Spinal cord (tissue), 10 donors: ENCODE measurements around the gene APOA1. TPM values are rescaled to one million over a fixed set of nuclear protein-coding genes. Genes with fewer than 3 reads are reported as not detected.
A peak's percentile ranks its signal among the peaks of the same experiment; 100 is the strongest.
"Not testable (repeated sequence)": the region's sequence is repeated elsewhere in the genome, so short reads cannot be mapped to it uniquely, and the experiment has no call there.

ENCODE experiments used
- DNase-seq, 6 donors: peaks; one replicate each; pipeline versions ENCODE4 v3.0.0 to v3.0.0-alpha.2; 2013 to 2015; ENCODE audit warnings: low spot score in 6 of 6, low read depth in 4 of 6
- H3K27ac ChIP-seq: one replicate; pipeline ENCODE4 v1.5.1; 2013; ENCODE audit warnings: low read depth, low read length, control low read depth
- H3K27me3 ChIP-seq: one replicate; pipeline ENCODE4 v1.6.1; 2013; ENCODE audit warnings: low read length; ENCODE audit not compliant: control insufficient read depth, insufficient read depth
- H3K36me3 ChIP-seq: one replicate; pipeline ENCODE4 v1.6.1; 2013; ENCODE audit warnings: low read length; ENCODE audit not compliant: control insufficient read depth, insufficient read depth
- H3K4me1 ChIP-seq: one replicate; pipeline ENCODE4 v1.6.1; 2013; ENCODE audit warnings: low read length; ENCODE audit not compliant: control insufficient read depth, insufficient read depth
- H3K4me3 ChIP-seq: one replicate; pipeline ENCODE4 v1.5.1; 2013; ENCODE audit warnings: low read depth, low read length, control low read depth
- H3K9me3 ChIP-seq: one replicate; pipeline ENCODE4 v1.6.1; 2013; ENCODE audit warnings: low read length; ENCODE audit not compliant: control insufficient read depth, insufficient read depth
- WGBS: methylation state at CpG from one replicate; pipeline ENCODE4 v1.1.5; 2013; ENCODE audit warnings: missing lambda C conversion rate; ENCODE audit not compliant: insufficient coverage; 5-methylcytosine and 5-hydroxymethylcytosine counted together
- polyA plus RNA-seq, 2 donors: library from polyadenylated mRNA; unstranded; fragments of 120-200 nt; gene quantifications; one replicate each; pipeline ENCODE4 v1.2.1, GENCODE V29; 2013; ENCODE audit not compliant: insufficient read length in 2 of 2
- total RNA-seq, 2 donors: library from RNA; depleted of rRNA in 1 of 2; stranded (reverse); fragments of 120-200 nt in 1 of 2; fragments of >200 nt in 1 of 2; gene quantifications; one replicate each; pipeline versions ENCODE4 v1.2.3 to v1.2.4, GENCODE V29; 2013 to 2014
- donor health status: healthy.

The APOA1 gene
- total and polyA plus RNA-seq, 4 donors: 2.5 to 9.1 (median 4.7) TPM

DNA sequence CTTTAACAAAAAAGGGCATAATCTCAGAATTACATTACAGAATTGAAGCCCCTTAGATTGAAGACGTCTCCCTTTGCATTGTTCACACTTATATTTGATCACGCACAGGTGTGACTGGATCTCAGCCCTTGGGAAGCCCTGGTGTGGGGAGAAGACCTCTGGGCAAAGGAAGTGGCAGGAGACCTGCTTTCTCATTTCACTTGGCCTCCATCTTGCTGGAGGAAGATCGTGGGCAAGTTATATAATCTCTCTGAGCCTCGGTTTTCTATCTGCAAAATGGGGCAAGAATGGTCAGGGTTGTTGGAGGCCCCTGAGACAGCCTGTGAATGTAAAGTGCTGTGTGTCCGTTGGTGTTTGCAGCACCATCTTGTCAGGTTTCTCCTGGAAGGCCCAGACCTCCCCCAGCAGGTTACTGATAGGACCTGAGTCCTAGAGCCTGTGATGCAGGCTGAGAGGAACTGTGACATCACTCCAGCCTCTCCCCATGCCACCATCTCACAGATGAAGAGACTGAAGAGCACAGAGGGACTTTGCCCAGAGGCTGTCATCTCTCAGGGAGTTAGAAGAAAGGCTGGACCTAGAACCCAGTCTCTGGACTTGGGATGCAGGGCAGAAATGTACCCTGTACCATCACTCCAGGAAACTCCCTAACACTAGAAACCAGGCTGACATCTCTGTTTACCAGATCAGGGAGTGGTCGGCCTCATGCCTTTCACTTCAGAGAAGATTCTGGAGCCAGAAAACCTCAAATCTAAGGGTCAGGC is 1.1 kb upstream of the APOA1 start:
- Histone ChIP-seq H3K36me3 (peaks cover under 1% of the 10 kb centered on the region), H3K27me3 (no peaks in the 10 kb centered on the region), H3K4me3 (no peak overlapping the region), H3K4me1 (peaks cover 49% of the 10 kb centered on the region), H3K27ac (peak overlapping the region; percentile 82), H3K9me3 (no peaks in the 10 kb centered on the region)
- 87% methylated on average over 4 of the region's 6 CpGs for WGBS
- no peak for DNase-seq

DNA sequence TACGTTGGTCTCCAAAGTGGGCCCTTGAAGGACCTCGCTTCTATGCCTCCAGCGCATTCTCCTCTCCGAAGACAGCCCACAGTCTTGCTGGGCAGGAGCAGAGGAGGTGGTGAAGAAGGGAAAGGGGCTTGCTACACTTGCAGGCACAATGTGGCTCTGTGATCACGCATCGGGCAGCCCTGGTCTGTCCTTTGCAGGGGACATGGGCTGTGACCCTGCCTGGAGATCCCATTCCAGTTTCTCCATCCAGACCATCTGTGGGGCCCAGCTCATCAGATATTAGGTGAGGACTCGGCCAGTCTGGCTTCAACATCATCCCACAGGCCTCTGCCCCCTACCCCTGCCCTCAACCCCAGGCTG is 810 bp downstream of the APOA1 start:
- WGBS: 93% methylated on average over 7 of the region's 7 CpGs
- no peak for DNase-seq
- Histone ChIP-seq H3K4me1 (peaks cover 49% of the 10 kb centered on the region), H3K27ac (peak overlapping the region; percentile 82), H3K4me3 (no peak overlapping the region), H3K9me3 (no peaks in the 10 kb centered on the region), H3K36me3 (no peaks in the 10 kb centered on the region), H3K27me3 (no peaks in the 10 kb centered on the region)

DNA sequence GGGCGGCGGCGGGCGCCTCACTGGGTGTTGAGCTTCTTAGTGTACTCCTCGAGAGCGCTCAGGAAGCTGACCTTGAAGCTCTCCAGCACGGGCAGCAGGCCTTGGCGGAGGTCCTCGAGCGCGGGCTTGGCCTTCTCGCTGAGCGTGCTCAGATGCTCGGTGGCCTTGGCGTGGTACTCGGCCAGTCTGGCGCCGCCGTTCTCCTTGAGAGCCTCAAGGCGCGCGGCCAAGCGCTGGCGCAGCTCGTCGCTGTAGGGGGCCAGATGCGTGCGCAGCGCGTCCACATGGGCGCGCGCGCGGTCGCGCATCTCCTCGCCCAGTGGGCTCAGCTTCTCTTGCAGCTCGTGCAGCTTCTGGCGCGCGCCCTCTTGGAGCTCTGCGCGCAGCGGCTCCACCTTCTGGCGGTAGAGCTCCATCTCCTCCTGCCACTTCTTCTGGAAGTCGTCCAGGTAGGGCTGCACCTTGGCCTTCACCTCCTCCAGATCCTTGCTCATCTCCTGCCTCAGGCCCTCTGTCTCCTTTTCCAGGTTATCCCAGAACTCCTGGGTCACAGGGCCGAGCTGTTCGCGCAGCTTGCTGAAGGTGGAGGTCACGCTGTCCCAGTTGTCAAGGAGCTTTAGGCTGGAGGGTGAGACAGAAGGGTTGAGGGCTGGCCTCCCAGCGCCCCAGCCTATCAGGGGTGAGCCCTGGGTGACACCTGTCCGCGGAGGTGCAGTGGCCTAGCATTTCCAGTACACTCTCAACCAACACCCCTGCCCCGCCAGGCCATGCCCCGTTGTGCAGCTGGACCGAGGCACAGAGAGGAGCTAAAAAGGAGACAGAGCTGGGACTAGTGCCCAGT is 1.4 kb downstream of the APOA1 start:
- Histone ChIP-seq H3K4me1 (peaks cover 45% of the 10 kb centered on the region), H3K27me3 (no peaks in the 10 kb centered on the region), H3K27ac (peak overlapping the region; percentile 82), H3K4me3 (peak overlapping the region; percentile 27), H3K36me3 (no peaks in the 10 kb centered on the region), H3K9me3 (no peaks in the 10 kb centered on the region)
- peak; percentile 81 to 98 (median 88) for DNase-seq
- WGBS: 11% methylated on average over 57 of the region's 57 CpGs

DNA sequence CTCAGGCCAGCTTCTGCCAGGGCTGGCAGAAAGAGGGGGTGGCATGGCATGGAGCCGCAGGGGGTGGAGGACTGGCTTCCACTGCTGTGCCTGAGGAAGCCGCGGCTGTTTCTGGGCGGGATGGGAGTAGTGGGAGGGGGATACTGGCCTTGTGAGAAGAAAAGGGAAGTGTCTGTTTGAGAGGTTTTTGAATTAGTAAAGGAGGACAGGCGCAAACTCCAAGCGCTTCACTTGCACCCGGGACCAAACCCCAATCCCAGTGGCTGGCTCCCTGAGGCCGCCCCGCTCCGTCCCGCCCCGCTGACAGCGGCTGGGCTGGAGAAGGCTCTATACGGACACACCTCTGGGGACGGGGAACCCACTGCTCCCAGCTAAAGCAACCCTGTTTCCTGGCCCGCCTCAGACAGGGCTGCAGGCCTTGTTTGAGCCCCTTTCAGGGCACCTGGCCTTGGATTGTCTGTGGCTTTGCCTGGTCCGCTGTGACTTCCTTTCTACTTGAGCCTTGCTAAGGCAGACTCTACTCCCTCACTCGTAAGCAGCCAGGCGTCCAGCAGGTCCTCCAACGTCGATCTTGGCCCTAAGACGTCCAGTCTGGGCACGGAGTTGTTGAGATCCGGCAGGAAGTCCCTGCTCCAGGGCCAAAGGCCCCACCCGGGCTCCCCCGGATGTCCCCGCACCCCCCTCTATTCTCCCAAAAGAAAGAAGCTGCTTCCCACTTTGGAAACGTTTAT is 2.2 kb downstream of the APOA1 start:
- H3K9me3 ChIP-seq: no peaks in the 10 kb centered on the region
- H3K36me3 ChIP-seq: no peaks in the 10 kb centered on the region
- H3K4me1 ChIP-seq: peaks cover 37% of the 10 kb centered on the region
- peak overlapping the region; percentile 27 for H3K4me3 ChIP-seq
- peak overlapping the region; percentile 82 for H3K27ac ChIP-seq
- DNase-seq: peak in 1 of 6 donors; percentile 7
- 45% methylated on average over 26 of the region's 28 CpGs for whole genome bisulfite sequencing
- no peaks in the 10 kb centered on the region for H3K27me3 ChIP-seq

DNA sequence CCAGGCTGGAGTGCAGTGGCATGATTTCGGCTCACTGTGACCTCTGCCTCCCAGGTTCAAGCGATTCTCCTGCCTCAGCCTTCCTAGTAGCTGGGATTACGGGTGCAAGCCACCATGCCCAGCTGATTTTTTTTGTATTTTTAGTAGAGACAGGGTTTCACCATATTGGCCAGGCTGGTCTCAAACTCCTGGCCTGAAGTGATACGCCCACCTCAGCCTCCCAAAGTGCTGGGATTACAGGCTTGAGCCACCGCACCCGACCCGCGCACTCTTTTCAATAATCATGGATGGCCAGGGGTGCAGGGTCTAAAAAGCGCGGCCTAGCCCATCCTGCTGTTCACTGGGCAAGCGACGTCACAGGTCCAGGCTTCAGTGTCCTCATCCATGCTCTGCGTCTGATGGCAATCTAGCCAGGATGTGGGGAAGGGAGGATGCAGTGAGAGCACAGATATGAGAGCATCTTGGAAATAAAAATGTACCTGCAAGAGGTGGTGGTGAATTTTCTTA is 2.8 kb downstream of the APOA1 start:
- 93% methylated on average over 12 of the region's 13 CpGs for WGBS

DNA sequence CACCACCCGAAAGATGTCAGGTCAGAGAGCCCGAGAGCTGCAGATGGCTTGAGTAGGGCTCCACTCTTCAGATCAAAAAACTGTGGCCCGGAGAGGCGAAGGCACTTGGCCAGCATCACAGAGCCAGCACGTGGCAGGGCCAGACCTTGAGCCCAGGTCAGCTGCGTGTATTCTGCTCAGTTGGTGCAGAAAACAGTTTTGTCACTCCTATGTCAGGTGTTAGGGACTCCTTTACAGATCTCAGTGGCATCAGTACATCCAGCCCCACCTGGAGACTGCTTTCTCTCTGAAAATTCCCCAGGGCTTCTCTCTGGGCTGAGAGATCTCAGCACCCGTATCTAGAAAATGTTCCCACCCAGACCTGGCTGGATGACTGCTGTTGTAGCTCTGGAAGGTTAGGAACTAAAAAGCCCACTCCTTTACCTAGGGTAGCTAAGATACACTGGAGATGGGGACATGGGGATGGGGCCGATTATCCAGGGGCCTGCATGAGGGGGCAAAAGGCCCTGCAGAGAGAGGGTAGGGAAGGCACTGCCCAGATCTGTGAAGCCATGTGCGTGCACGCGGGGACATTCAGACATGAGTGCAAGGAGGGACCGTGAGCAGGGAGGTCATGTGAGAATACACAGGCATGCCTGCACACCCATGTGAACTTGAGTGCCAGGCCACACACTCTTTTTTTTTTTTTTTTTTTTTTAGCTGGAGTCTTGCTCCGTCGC is 3.4 kb downstream of the APOA1 start:
- Histone ChIP-seq H3K27ac (no peak overlapping the region), H3K36me3 (no peaks in the 10 kb centered on the region), H3K27me3 (no peaks in the 10 kb centered on the region), H3K9me3 (no peaks in the 10 kb centered on the region), H3K4me1 (peaks cover 44% of the 10 kb centered on the region), H3K4me3 (no peak overlapping the region)
- 97% methylated on average over 13 of the region's 14 CpGs for WGBS
- DNase-seq: no peak

More for the DNA sequence above, 2.8 kb downstream of the APOA1 start:
- H3K36me3 ChIP-seq, H3K27me3 ChIP-seq, H3K9me3 ChIP-seq, H3K4me3 ChIP-seq, DNase-seq: not testable (repeated sequence)
- Histone ChIP-seq H3K4me1 (peaks cover 40% of the 10 kb centered on the region), H3K27ac (peak overlapping the region; percentile 82)

DNA sequence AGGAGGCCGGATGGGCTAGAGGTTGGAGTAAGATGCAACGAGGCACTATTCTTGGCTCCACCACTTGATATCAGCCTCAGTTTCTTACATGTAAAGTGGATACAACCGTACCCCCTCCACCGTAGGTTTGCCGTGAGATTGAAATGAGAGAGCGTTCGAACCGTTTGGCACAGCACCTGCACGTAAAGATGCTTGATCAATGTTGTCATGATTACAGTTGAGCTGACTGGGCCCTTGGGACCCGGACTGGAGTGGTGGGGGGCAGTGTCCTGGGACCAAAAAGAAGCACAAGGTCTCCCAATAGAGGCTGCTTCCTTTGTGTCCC is 4.0 kb downstream of the APOA1 start:
- WGBS: 90% methylated on average over 7 of the region's 10 CpGs
- Histone ChIP-seq H3K27me3 (no peaks in the 10 kb centered on the region), H3K4me1 (peaks cover 50% of the 10 kb centered on the region), H3K4me3 (no peak overlapping the region), H3K9me3 (no peaks in the 10 kb centered on the region), H3K27ac (no peak overlapping the region), H3K36me3 (no peaks in the 10 kb centered on the region)
- DNase-seq: no peak

DNA sequence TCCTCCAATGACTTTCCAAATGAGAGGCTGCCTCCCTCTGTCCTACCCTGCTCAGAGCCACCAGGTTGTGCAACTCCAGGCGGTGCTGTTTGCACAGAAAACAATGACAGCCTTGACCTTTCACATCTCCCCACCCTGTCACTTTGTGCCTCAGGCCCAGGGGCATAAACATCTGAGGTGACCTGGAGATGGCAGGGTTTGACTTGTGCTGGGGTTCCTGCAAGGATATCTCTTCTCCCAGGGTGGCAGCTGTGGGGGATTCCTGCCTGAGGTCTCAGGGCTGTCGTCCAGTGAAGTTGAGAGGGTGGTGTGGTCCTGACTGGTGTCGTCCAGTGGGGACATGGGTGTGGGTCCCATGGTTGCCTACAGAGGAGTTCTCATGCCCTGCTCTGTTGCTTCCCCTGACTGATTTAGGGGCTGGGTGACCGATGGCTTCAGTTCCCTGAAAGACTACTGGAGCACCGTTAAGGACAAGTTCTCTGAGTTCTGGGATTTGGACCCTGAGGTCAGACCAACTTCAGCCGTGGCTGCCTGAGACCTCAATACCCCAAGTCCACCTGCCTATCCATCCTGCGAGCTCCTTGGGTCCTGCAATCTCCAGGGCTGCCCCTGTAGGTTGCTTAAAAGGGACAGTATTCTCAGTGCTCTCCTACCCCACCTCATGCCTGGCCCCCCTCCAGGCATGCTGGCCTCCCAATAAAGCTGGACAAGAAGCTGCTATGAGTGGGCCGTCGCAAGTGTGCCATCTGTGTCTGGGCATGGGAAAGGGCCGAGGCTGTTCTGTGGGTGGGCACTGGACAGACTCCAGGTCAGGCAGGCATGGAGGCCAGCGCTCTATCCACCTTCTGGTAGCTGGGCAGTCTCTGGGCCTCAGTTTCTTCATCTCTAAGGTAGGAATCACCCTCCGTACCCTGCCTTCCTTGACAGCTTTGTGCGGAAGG is 4.8 kb downstream of the APOA1 start:
- Histone ChIP-seq H3K4me1 (peaks cover 47% of the 10 kb centered on the region), H3K9me3 (no peaks in the 10 kb centered on the region), H3K4me3 (no peak overlapping the region), H3K36me3 (no peaks in the 10 kb centered on the region), H3K27ac (no peak overlapping the region), H3K27me3 (no peaks in the 10 kb centered on the region)
- no peak for DNase-seq
- WGBS: 76% methylated on average over 9 of the region's 13 CpGs
